GM19240 (cell line): ENCODE data around the gene PHKG2.

ENCODE experiments used
- DNase-seq: peaks from one replicate; pipeline ENCODE4 v3.0.0; 2011; ENCODE audit warnings: low spot score; ENCODE audit not compliant: insufficient read length

The PHKG2 gene

DNA sequence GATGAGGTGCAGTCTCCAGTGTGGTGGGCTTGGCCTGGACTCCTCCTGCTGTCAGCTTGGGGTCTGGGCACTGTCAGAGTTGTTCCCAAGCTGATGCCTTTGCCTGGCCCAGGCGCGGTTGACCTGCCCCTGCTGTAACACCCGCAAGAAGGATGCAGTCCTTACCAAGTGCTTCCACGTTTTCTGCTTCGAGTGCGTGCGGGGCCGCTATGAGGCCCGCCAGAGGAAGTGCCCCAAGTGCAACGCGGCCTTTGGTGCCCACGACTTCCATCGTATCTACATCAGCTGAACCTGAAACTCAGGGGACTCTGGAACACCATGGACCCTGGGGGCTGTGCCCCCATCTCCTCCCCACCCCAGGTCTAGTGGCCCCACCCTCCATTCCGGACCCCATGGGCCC, 25.6 kb downstream of the PHKG2 start:
- DNase-seq = no peak

- DNase-seq = no peak
Observed at GRCh38 chr16:30774367-30775130, 26.3 kb downstream of the PHKG2 start.

DNA sequence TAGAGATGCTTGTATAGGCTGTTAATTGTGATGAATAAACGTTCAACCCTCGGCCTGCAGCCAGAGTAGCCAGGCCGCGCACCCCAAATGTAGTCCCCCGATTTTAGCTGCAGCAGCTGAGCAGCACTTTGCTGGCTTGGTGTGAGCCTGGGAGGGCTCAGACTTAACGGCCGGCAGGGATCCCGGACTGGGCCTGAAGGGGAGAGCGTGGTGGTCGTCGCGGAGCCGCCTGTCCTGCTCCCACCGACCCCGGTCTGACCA, 26.8 kb downstream of the PHKG2 start:
- DNase-seq = no peak

- peak; percentile 77 for DNase-seq
Observed at GRCh38 chr16:30775392-30776188, 27.4 kb downstream of the PHKG2 start.

DNA sequence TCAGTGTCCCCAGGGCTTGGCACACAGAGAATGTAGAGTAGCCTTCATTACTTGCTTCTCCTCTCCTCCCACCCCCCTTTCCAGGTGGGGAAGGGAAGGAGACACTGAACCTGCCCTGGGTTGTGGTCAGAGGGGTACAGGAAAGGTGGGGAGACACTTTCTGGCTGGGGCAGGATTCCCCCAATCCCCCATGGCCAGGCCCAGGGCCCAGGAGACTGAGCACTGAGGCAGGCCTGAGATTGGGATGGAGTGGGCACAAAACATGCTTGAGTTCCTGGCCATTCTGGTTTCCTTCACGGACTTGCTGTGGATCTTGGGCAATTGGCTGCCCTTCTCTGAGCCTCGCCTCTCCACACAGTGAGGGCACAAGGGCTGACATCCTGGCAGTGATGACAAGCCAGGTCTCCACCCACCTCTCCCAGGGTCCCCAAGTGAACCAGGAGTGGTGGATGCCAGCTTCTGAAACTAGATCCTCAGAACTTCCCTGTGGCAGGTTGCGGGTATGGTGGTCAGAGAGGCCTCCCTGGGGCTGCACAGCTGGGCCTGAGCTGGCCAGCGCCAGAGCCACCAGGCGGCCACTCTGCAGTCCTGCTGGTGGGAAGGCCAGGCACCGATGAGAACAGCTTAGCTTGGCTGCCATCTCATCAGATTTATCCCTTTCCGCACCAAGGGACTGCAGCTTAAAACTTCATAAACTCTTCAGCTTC, 29.5 kb downstream of the PHKG2 start:
- DNase-seq = no peak

GRCh38 chr16:30778549-30779244, 30.5 kb downstream of the PHKG2 start:
- DNase-seq = no peak

DNA sequence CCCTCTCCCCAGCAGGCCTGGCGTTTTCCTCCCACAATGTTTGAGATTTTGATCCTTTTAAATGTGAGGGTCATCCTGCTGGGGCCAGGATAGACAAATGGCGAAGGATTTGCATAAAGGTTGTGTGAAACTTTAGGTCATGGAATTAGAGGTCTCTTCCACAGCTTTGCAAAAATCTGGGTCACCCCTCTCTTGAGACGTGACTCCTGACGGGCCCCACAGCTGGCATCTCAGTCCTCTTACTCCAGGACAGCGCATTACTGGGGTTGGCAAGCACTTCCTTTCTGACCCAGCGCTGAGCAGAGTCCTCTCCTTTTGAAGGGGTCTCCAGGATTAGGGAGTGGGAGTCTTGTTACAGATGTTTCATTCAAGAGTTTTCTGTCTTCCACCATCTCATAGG, 31.4 kb downstream of the PHKG2 start:
- no peak for DNase-seq

DNA sequence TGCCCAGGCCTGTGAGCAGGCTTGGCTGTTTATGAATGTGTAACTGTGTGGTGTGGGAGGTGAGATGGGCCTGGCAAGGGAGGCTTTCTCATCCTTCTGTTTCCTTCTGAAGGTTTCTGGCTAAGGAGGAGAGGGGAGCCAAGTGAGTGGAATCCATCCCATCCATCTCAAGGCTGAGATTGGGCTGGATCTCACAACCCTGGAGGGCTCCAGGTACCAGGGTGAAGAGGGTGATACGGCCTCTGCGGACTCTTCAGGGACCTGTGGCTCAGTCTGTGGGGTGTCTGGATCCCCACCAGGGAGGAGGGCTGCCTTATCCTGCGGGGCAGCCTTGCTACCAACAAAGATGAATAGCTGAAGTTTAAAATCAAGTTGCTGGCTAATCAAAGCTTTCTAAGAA, 31.8 kb downstream of the PHKG2 start:
- DNase-seq = no peak

DNA sequence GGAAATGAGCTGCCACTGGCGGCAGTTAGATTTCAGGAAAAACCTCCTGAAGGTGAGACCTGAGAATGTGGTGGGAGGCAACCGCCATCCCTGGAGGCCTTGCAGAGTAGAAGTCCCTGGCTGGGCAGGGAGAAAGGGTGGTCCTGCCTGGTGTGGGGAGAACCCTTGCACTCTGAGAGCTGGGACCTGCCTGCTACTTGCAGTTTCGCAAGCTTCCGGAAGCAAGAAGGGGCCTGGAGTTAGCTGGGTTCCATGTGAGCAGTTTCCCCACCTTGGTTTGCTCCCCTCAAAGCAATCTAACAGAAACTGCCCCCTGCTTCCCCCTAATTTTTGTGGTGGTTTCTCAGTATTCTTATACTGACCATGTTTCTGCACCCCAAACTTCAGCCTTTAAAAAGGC, 32.3 kb downstream of the PHKG2 start:
- no peak for DNase-seq

DNA sequence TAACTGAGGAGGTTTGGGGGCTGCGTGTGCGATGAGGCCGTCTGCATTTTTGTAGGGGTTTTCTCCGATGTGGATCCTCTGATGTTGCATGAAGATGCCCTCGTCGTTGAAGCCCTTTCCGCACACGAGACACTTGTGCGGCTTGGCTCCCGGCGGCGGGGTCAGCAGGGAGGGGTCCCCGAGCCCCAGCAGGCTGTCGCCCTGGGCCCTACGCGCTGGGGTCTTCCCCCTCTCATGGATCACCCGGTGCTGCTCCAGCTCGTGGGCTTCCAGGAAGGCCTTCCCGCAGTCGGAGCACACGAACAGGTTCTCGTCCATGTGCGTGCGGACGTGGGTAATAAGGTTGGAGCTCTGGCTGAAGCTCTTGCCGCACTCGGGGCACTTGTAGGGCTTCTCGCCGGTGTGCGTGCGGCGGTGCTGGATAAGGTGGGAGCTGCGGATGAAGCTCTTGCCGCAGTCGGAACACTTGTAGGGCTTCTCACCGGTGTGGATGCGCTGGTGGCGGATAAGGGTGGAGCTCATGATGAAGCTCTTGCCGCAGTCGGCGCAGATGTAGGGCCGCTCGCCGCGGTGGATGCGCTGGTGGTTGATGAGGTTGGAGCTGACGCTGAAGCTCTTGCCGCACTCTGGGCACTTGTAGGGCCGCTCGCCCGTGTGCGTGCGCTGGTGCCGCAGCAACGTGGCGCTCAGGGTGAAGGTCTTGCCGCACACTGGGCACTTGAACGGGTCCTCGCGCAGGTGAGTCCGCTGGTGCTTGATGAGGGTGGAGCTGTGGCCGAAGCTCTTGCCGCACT, 34.5 kb downstream of the PHKG2 start:
- no peak for DNase-seq

DNA sequence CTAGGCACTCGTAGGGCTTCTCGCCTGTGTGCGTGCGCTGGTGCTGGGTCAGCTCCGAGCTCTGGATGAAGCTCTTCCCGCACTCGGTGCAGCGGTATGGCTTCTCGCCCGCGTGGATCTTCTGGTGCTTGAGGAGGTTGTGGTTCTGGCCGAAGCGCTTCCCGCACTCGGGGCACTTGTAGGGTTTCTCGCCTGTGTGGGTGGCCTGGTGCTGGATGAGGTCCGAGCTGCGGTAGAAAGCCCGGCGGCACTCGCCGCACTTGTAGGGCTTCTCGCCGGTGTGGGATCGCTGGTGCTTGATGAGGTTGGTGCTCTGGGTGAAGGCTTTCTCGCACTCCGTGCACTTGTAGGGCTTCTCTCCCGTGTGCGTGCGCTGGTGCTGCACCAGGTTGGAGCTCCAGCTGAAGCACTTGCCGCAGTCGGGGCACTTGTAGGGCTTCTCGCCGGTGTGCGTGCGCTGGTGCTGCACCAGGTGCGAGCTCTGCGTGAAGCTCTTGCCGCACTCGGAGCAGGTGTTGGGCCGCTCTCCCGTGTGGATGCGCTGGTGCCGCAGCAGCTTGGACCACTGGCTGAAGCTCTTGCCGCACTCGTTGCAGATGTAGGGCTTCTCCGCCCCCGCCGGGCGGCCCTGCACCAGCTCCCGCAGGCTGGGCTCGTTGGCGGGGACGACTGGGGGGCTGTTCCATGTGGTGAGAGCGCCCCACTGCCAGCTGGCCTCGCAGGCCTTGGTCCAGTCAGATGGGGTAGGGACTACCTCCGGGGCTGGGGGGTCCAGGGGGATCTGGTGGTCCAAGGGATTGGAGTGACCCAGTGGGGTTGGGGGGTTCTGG, 35.3 kb downstream of the PHKG2 start:
- no peak for DNase-seq

DNA sequence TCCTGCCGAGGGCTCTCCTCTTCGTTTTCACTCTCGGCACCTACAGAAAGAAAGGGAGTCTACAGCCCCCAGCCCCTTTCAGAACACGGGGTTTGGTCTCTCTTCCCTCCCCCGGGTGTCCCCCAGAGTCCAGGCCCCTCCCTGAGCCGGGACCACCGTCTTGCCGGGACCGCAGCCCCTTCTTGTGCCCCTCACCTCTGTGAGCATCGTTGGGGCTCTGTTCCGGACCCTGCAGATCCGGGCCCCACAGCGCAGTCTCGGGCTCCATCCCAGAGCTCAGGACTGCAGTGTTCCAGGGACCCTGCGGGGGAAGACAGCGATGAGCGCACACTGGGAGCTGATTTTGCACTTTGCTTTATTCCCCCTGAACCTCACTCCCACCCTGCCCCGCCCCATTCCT, 36.0 kb downstream of the PHKG2 start:
- DNase-seq = no peak

DNA sequence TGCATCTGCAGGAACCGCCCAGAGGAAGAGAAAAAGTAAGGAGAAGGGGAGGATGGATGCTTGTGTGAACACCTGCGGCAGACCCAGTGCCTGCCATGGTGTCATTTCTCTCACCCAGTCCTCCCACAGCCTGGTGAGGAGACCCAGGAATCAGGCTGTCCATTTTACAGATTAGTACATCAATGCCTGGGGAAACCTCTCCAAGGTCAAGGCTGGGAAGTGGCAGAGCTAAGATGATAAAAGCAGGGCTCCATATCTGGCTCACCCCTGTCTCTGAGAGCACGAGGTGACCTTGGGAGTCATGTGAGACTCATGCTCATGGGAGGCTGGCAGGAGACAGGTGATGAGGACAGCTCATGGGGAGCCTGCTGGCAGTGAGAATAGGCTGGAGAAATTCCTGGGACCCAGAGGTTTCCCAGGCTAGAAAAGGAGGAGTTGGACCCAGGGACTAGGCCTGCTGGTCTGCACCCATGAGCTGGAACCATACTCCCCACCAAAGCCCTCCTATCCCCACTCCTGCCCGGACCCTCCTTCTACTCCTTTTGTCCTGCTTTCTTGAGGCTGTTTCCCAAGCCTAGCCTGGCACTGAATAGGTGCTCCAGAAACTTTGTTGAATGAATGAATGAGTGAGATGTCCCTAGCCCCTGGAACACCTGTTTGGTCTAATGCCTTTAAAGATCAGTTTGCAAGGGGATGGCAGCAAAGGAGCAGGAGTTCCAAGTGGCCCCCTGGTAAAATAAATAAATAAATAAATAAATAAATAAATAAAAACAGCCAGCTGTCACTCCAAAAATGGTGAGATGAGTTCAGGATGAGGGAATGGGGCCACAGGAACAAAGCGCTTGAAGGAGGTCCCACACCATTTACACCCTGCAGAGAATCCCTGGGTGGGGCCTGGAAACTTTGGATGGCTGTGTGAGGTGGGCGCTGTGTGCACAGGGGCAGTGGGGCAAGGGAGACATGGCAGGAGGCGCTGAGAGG, 37.2 kb downstream of the PHKG2 start:
- DNase-seq = no peak

DNA sequence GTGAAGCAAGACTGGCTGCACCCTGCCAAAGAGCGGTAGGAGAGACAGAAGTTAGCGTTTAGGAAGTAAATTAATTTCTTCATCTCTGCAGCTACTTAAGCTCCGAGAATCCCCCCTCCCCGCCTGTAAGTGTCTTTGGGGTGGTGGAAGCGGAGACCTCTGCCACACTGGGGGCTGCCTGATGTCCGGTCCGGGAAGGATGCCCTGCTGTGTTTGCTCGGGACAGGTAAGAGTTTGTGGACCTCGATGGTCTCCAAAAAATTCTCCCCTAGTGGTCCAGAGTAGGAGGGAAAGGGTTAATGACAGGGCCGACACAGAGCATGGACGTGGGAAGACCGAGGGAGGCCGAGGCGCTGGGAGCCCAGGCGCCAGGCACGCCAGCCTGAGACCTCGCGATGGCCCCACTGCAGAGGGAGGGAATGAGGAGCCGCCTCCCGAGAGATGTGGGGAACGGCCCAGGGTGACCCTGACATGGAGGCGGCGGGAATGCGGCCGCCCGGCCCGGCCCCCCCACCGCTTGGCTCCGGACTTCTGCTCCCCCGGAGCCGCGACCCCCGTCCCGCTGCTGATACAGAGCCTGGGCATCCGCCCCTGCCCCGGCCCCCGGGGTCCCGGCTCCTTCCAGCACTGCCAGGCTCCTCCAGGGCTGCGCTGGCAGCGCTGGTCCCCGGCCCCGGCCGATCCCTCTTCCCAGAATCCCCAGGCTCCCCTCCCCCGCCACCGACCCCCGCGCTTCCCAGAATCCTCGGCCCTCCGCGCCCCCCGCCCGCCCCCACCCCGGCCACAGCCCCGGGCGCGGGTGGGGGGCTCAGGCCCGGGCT, 38.1 kb downstream of the PHKG2 start:
- DNase-seq = no peak

DNA sequence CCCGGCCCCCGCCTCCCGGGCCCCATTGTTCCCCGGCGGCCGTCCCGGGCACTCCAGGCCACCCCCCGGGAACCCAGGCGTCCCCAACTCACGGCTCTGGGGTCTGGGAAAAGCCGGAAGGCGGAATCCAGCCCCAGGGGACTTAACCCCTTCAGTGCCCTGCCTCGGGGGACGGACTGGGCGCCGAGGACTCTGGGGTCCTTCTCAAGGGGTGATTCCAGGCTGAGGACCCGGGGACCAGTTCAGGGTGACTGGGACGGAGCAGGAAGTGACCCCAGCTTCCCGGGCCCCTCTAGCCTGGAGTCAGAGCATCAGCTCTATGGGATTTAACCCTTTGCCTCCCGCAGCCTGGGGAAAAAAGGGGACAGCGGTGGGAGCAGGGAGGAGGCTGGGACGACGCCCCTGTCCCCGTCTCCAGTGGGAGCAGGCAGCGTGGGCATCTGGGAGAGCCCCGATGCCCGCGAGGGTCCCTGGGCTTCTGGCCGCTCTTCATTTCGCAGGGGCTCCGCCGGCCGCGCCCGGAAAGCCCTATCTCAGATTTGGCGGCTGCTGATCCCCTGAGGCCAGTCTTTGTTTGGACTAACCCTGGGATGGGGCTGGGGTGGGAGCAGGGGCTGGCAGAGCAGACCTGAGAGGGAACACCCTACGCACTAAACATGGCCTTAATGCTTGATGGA, 38.8 kb downstream of the PHKG2 start, which contains the start of gene ZNF629:
Gene ZNF629 (minus strand): TSS at position 270 of the 677 bp plus-strand sequence. CDS start 2,723 bp downstream, outside the sequence.
- DNase-seq = no peak

DNA sequence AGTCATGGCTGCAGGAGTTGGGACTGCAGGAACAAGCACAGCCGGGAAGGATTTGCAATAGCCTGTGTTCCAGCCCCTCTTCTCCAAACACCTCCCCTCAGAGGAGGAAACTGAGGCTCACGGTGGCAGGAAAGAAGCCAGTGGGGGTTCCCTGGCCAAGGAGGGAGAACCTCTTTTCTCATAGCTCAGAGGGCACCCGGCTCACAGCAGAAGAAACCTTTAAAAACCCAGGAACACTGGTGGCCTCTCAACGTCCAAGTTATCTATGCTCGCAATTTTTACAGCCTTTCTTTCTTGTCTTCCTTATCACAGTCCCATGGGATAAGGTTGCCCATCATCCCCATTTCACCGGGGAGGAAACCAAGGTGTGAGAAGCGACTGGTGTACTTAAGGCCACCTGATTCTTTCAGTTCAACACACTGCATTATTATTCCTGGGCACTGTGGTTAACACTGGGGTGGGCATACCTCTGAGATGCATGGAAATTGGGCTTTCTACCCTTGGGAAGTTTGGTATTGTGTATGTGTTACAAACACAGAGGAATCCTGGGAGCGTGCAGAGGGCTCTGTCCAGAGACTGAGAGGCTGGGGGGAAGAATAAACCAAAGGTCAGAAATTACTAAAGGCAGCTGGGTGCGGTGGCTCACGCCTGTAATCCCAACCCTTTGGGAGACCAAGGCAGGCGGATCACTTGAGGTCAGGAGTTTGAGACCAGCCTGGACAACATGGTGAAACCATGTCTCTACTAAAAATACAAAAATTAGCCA, 39.6 kb downstream of the PHKG2 start:
- no peak for DNase-seq
